Stimulated activated naive CD8-positive, alpha-beta T cell treated with anti-CD3 and anti-CD28 coated beads, Interleukin-15, Interleukin-2, amounts not matched to agents 100 U/mL and 50 U/mL, for 24 hours (primary cell): ENCODE data around the gene FTO.
"Not testable (repeated sequence)": the region's sequence is repeated elsewhere in the genome, so short reads cannot be mapped to it uniquely, and the experiment has no call there.

Experiments
- ATAC-seq: fragments of 150-1000 bp; cut with Tn5 transposase; one replicate; pipeline ENCODE4 v1.10.0; 2021
- DNase-seq: peaks from one replicate; pipeline ENCODE4 v3.0.0; 2021

The FTO gene

GRCh38 chr16:53703590-53704444 is at the start of gene FTO, which contains the start of gene RPGRIP1L:
Gene FTO, plus strand, starts transcription at chr16:53704156.
Gene RPGRIP1L, minus strand, starts transcription at chr16:53703859. Its CDS starts 3,136 bp downstream, at chr16:53700723.
- peak; percentile 99 for ATAC-seq
- DNase-seq: peak; percentile 98

- DNase-seq (no peak), ATAC-seq (no peak)
Measured at GRCh38 chr16:53654946-53655345, 49.0 kb upstream of the FTO start.

- no peak for ATAC-seq
- DNase-seq: no peak
Measured at GRCh38 chr16:53662072-53662471, 41.9 kb upstream of the FTO start.

GRCh38 chr16:53664724-53665345 is 39.1 kb upstream of the FTO start:
- peak; percentile 65 for ATAC-seq

GRCh38 chr16:53666786-53667415 is 37.1 kb upstream of the FTO start:
- ATAC-seq (no peak), DNase-seq (no peak)

More at GRCh38 chr16:53664724-53665345, 39.1 kb upstream of the FTO start:
- DNase-seq: no peak

GRCh38 chr16:53668869-53669268 is 35.1 kb upstream of the FTO start:
- DNase-seq (no peak), ATAC-seq (no peak)

GRCh38 chr16:53672461-53672860 is 31.5 kb upstream of the FTO start:
- no peak for ATAC-seq
- DNase-seq: no peak

GRCh38 chr16:53673189-53673588 is 30.8 kb upstream of the FTO start:
- DNase-seq (no peak), ATAC-seq (no peak)

GRCh38 chr16:53678155-53678554 is 25.8 kb upstream of the FTO start:
- ATAC-seq (no peak), DNase-seq (no peak)

- DNase-seq: no peak
- ATAC-seq: no peak
Measured at GRCh38 chr16:53678756-53679343, 25.1 kb upstream of the FTO start.

GRCh38 chr16:53680756-53681155 is 23.2 kb upstream of the FTO start:
- ATAC-seq: no peak

GRCh38 chr16:53681354-53681753 is 22.6 kb upstream of the FTO start:
- no peak for DNase-seq
- no peak for ATAC-seq

More at GRCh38 chr16:53680756-53681155, 23.2 kb upstream of the FTO start:
- DNase-seq: no peak

- not testable (repeated sequence) for ATAC-seq, DNase-seq
Measured at GRCh38 chr16:53685334-53685733, 18.6 kb upstream of the FTO start.

GRCh38 chr16:53686710-53687109 is 17.2 kb upstream of the FTO start:
- ATAC-seq: no peak
- DNase-seq: no peak

GRCh38 chr16:53689636-53690035 is 14.3 kb upstream of the FTO start:
- DNase-seq (no peak), ATAC-seq (no peak)

GRCh38 chr16:53690771-53691170 is 13.2 kb upstream of the FTO start:
- ATAC-seq (no peak), DNase-seq (no peak)

GRCh38 chr16:53692146-53692545 is 11.8 kb upstream of the FTO start:
- no peak for DNase-seq
- ATAC-seq: no peak

- DNase-seq (no peak), ATAC-seq (no peak)
Measured at GRCh38 chr16:53693320-53693719, 10.6 kb upstream of the FTO start.

GRCh38 chr16:53695070-53695469 is 8.9 kb upstream of the FTO start:
- DNase-seq: no peak
- no peak for ATAC-seq

- not testable (repeated sequence) for ATAC-seq
Measured at GRCh38 chr16:53698271-53698670, 5.7 kb upstream of the FTO start.

GRCh38 chr16:53704445-53704813 is 473 bp downstream of the FTO start:
- DNase-seq: no peak
- ATAC-seq: no peak

More at GRCh38 chr16:53698271-53698670, 5.7 kb upstream of the FTO start:
- DNase-seq: not testable (repeated sequence)

- ATAC-seq (no peak), DNase-seq (no peak)
Measured at GRCh38 chr16:53707671-53708070, 3.7 kb downstream of the FTO start.

- DNase-seq (no peak), ATAC-seq (no peak)
Measured at GRCh38 chr16:53708490-53708889, 4.5 kb downstream of the FTO start.
